ENCODE measurements around the gene TPBGL. TPM values are rescaled to one million over a fixed set of nuclear protein-coding genes. Genes with fewer than 3 reads are reported as not detected.
A peak's percentile ranks its signal among the peaks of the same experiment; 100 is the strongest.

Gene TPBGL
- total RNA-seq, 1 donor from 2014 or later = not detected

DNA sequence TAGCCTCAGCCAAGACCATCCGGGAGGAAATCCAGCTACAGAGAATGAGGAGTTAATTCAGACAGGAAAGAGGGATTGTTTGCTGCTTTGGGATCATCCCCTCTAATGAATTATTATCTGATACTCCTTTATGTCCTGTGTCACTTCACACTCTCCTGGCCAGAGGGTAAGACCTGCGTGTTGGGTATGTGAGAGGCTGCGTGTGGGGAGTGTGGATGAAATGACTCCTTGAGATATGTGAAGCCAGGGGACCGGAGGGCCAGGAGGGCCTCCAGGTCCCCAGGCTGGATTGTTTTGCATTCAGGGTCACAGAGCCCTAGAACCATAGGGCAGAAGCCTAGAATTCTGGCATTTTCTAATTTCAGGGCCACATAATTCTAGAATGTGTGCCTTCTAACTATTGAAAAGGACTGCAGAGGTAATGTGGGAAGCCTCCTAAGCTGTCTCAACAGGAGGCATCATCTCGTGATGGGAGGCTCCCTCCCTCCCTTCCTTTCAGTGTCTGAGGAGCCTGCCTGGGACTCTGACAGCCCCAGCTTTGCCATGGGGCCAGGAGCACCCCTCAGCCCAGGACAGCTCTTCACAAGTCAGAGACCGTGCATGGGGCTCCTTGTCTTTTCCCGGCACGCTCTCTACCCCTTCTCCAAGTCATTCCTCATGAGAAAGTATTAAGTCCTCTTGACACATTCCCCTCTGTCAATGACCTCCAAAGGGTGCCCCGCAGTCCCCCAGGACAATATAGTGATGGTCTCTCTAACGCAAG is 3.7 kb downstream of the TPBGL start:
- ATAC-seq (no peak), DNase-seq (ENCODE audit: low spot score) (no peak)

GRCh38 chr11:75245356-75246005 is 4.9 kb downstream of the TPBGL start:
- DNase-seq (ENCODE audit: low spot score) = no peak

GRCh38 chr11:75246006-75246670 is 5.6 kb downstream of the TPBGL start:
- no peak for DNase-seq (ENCODE audit: low spot score)
- ATAC-seq = no peak

More at GRCh38 chr11:75245356-75246005, 4.9 kb downstream of the TPBGL start:
- ATAC-seq = no peak

- no peak for DNase-seq (ENCODE audit: low spot score)
Measured at GRCh38 chr11:75246671-75247350, 6.2 kb downstream of the TPBGL start.

DNA sequence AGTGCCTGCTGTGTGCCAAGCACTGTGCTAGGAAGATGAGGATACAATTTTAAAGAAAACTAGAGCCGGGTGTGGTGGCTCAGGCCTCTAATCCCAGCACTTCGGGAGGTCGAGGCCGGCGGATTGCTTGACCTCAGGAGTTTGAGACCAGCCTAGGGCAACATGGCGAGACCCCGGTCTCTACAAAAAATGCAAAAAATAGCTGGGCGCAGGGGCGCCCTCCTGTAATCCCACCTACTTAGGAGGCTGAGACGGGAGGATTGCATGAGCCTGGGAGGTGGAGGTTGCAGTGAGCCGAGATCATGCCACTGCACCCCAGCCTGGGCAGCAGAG is 8.3 kb downstream of the TPBGL start:
- no peak for DNase-seq (ENCODE audit: low spot score)
- ATAC-seq = no peak

More at GRCh38 chr11:75246671-75247350, 6.2 kb downstream of the TPBGL start:
- ATAC-seq = no peak

GRCh38 chr11:75249704-75250103 is 9.1 kb downstream of the TPBGL start:
- no peak for ATAC-seq
- DNase-seq (ENCODE audit: low spot score) = no peak

GRCh38 chr11:75254326-75254725 is 13.8 kb downstream of the TPBGL start:
- ATAC-seq = no peak

DNA sequence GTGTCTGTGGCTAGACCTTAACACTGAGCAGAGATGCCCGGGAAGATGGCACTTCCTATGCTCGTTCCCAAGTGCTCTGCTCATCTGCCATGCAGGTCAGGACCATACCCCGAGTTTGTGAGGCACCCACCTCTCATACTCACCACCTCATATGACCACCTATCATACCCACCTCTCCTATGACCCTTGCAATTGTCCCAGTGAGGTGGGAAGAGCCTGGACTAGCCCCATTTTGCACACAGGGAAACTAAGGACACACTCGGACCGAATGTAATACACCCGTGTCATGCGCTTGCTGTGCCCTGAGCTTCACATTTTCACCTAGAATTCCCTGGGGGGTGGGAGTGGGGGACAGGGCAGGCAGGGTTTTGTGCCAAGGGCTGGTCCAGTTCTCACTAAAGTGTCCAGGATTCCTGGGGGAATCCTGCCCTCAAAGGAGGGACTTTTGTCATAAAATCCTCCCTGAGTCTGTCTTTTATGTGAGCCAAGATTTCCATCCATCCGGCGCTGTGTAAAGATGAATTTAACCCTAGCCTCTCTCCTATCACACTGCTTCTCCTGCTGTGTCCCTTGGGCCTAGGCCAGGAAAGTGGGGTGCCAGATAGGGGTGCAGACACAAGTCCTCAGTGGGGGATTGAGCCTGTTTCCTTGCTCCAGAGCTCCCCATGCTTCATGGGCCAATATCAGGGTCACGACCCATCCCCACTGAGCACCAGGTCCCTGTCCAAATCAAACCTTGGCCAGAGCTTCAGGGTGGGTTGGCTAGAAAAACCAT is 20.0 kb downstream of the TPBGL start:
- no peak for DNase-seq (ENCODE audit: low spot score)
- ATAC-seq = no peak

More at GRCh38 chr11:75254326-75254725, 13.8 kb downstream of the TPBGL start:
- DNase-seq (ENCODE audit: low spot score) = no peak

DNA sequence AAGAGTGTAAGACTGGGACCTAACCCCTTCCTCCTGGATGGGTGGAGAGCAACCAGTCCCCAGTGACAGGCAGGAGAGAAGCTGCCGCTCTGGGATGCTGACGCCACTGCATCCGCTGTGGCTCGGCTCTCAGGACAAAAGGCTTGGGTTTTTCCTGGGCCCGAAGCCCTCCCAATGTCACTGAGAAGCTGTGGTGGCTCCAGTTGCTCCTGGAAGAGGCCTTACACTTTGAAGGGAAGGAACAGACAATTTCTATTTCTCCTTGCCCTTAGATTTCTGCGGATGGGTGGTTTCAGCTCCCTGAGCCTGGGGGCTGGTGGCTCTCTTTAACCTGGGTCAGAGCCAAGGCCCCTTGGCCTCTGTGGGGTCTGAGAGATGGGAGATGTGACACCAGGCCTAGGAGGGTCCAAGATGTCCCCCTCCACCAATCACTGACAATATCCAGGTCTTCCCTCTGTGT is 21.4 kb downstream of the TPBGL start:
- DNase-seq (ENCODE audit: low spot score) (no peak), ATAC-seq (no peak)

DNA sequence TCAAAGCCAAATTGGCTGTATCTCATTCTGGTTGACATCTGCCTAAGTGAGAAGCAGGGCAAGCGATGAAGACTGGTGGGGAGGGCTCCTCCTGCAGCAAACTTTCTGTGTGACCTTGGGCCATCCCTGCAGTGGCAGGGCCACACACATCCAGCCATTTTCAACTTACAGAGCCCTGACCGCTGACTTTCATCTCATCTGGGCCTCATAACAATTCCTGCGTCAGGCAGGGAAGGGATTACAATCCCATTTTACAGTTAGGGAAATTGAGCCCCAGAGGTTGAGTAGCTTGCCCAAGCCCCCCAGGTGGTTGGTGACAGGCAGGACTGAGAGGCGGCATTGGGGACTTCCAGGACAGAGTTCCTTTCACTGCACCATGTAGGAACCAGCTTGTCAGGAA is 21.9 kb downstream of the TPBGL start:
- ATAC-seq (no peak), DNase-seq (ENCODE audit: low spot score) (no peak)

DNA sequence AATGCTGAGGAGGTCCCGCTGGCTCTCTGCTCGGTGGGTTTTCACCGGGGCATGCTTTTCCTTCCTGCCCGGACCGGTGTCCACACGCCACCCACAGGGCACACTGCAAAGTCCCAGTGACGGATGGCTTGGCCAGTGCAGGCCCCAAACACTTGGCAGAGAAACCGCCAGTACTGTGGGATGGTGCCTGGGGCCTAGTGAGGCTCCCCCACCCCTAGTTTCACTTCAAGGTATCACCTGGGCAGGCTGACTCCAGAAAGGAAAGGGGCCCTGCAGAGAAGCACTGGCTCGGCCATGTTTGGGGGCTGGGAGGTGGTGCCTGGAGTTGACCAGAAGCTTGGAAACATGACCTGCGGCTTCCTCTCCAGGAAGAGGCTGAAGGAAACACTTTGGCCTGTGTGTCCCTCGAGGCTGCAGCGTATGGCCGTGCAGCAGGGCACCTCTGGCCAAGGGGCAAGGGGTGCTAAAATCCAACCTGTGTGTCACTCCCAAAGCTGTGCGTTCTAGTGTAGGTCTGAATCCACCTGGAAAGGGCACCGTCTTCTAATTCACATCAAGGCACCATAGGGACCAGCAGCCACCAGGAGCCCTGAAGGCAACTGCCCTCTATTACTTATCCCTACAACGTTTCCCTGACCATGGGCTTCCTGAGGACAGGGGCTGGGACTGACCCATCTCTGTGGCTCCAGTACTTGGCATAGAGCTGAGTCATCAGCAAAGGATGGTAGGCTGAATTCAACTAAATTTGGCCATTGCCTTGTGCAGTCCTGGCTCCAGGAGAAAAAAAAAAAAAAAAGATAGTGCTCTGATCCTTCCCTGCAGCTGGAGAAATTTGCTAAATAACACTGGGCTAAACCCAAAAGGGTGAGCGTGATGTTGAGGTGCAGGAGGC is 22.6 kb downstream of the TPBGL start:
- ATAC-seq = peak; percentile 20
- no peak for DNase-seq (ENCODE audit: low spot score)

- no peak for DNase-seq (ENCODE audit: low spot score)
Measured at GRCh38 chr11:75263944-75264349, 23.4 kb downstream of the TPBGL start.

GRCh38 chr11:75264356-75264755 is 23.8 kb downstream of the TPBGL start:
- ATAC-seq (no peak), DNase-seq (ENCODE audit: low spot score) (no peak)

More at GRCh38 chr11:75263944-75264349, 23.4 kb downstream of the TPBGL start:
- no peak for ATAC-seq

DNA sequence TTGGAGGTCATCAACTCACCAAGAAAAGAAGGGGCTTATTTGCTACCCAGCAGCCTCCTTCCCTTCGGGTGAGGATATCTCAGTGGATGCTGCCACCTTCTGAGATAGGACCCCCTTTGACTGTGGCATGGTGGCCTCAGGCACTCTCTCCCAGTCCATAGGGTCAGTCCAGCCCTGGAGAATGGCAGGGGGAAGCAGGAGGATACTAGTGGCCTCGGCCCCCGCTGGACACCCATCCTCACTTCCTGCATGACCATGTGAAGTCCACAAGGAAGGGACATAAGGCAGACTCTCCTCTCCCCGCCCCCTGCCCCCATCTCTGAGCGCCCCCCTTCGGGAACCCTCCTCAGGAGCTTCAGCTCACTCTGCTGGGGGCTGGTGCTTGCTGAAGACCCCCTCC is 24.4 kb downstream of the TPBGL start:
- DNase-seq (ENCODE audit: low spot score) (no peak), ATAC-seq (no peak)

DNA sequence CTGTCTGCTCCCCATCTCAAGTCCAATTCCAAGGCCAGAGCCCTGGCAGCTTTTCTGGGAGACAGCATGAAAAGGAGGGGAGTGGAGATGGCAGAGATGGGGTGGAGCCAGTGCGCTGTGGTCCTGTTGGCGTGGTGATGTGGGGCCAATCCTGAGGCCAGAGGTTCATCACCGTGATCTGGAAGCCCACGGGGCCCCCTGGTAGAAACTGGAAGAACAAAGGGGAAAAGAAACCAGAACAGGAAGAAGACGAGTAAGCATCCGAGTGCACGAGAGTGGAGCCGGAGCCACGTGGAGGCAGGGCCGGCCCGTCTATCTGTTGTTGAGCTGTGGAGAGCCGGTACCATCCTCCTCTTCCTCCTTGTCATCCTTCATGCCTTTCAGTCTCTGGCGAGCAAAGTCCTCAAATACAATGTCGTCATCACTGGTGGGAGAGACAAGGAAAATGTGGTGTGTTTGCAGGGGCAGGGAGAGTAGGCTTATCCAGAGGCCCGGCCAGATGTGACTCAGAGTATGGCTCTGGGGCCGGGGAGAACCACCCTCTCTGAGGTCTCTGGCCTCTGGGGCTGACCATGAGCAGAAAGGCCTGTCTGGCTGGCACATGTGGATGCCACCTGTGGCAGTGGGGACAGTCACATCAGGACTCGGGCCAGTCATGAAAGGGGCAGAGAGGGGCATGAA is 25.4 kb downstream of the TPBGL start:
- no peak for ATAC-seq
- no peak for DNase-seq (ENCODE audit: low spot score)

GRCh38 chr11:75267171-75267970 is 26.8 kb downstream of the TPBGL start:
- no peak for ATAC-seq
- DNase-seq (ENCODE audit: low spot score) = no peak

GRCh38 chr11:75268626-75269366 is 28.2 kb downstream of the TPBGL start:
- DNase-seq (ENCODE audit: low spot score) = no peak
- no peak for ATAC-seq

- DNase-seq (ENCODE audit: low spot score) (no peak), ATAC-seq (no peak)
Measured at GRCh38 chr11:75269367-75269660, 28.7 kb downstream of the TPBGL start.

Data from left lobe of liver (tissue), 2 donors.